Measurements from ENCODE around the gene IFI30. TPM values are rescaled to one million over a fixed set of nuclear protein-coding genes. Genes with fewer than 3 reads are reported as not detected.

Gene IFI30
- total RNA-seq, 2 experiments from 2014 or later = 24.7 to 28.1 TPM

DNA sequence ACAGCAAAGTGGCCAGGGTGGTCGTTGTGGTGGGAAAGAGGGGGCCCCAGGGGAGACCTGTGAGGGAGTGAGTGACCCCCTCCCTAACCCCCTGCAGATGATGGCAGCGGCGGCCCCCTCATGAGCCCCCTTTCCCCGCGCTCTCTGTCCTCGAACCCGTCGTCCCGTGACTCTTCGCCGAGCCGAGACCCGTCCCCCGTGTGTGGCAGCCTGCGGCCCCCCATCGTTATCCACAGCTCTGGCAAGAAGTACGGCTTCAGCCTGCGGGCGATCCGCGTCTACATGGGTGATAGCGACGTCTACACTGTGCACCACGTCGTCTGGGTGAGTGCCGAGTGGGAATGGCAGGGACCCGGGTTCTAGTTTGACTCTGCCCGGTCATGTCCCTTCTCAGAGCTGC is 28.7 kb upstream of the IFI30 start:
- Mint-ChIP-seq H3K4me1 (no peaks in the 10 kb centered on the region), H3K27me3 (no peaks in the 10 kb centered on the region), H3K36me3 (peaks cover 21% of the 10 kb centered on the region), H3K27ac (no peak overlapping the region), H3K4me3 (no peak overlapping the region), H3K9me3 (no peaks in the 10 kb centered on the region)
- no peak for DNase-seq

DNA sequence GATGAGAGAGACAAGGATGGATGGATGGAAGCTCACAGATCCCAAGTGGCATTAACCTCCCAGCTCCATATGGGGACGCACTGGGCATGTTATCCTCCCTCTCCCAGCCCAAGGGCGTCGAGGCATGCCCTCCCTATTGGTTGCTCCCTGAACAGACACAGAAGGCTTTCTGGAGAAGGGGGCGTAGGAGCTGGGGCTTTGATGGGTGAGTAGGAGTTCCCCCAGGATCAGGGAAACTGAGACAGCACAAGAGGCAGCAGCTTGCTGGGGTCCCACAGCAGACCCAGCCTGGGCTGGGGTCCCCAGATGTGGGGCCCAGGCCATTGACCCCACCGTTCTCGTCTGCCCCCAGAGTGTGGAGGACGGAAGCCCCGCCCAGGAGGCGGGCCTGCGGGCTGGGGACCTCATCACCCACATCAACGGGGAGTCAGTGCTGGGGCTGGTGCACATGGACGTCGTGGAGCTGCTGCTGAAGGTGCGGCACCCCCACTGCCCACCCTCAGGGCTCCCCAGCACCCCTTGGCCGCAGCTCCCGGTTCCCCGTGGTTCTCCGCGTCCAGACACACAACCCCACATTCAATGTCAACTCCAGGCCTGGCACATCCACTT is 28.1 kb upstream of the IFI30 start:
- H3K27me3 Mint-ChIP-seq = no peaks in the 10 kb centered on the region

DNA sequence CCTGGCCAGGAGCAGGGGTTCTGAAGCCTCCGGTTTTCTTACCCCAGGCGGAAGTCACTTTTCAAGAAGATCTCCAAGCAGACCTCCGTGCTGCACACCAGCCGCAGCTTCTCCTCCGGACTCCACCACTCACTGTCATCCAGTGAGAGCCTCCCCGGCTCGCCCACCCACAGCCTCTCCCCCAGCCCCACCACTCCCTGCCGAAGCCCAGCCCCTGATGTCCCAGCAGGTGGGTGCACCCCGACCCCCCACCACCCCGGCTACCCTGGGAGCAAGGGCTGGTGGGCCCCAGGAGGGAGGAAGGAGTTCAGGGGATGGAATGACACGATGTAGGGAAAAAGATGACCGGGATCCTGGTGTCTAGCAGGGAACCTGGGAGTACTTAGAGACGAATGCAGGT is 26.2 kb upstream of the IFI30 start:
- Mint-ChIP-seq H3K4me1 (peaks cover 7% of the 10 kb centered on the region), H3K27me3 (no peaks in the 10 kb centered on the region), H3K9me3 (no peaks in the 10 kb centered on the region), H3K36me3 (peaks cover 14% of the 10 kb centered on the region), H3K27ac (no peak overlapping the region), H3K4me3 (no peak overlapping the region)
- DNase-seq = no peak

More for the DNA sequence above, 28.1 kb upstream of the IFI30 start:
- no peak for DNase-seq
- no peak overlapping the region for H3K27ac Mint-ChIP-seq
- H3K9me3 Mint-ChIP-seq = no peaks in the 10 kb centered on the region
- no peaks in the 10 kb centered on the region for H3K4me1 Mint-ChIP-seq
- H3K4me3 Mint-ChIP-seq = no peak overlapping the region
- peaks cover 18% of the 10 kb centered on the region for H3K36me3 Mint-ChIP-seq

DNA sequence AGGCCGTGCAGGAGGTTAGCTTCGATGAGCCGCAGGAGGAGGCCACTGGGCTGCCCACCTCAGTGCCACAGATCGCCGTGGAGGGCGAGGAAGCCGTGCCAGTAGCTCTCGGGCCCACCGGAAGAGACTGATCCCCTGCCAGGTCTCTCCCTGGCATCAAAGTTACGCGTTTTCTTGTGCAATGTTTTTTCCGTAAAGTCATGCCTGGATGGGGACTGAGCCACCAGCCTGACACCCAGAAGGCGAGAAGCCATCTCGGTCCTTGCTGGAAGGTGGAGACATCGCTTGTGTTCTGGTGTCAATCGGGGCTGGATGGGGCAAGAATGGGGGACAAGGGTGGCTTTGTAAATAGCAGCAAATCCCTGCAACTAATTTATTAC is 24.0 kb upstream of the IFI30 start:
- Mint-ChIP-seq H3K9me3 (no peaks in the 10 kb centered on the region), H3K4me3 (no peak overlapping the region), H3K27me3 (no peaks in the 10 kb centered on the region), H3K27ac (no peak overlapping the region), H3K36me3 (peaks cover 11% of the 10 kb centered on the region), H3K4me1 (peaks cover 15% of the 10 kb centered on the region)
- DNase-seq = no peak

DNA sequence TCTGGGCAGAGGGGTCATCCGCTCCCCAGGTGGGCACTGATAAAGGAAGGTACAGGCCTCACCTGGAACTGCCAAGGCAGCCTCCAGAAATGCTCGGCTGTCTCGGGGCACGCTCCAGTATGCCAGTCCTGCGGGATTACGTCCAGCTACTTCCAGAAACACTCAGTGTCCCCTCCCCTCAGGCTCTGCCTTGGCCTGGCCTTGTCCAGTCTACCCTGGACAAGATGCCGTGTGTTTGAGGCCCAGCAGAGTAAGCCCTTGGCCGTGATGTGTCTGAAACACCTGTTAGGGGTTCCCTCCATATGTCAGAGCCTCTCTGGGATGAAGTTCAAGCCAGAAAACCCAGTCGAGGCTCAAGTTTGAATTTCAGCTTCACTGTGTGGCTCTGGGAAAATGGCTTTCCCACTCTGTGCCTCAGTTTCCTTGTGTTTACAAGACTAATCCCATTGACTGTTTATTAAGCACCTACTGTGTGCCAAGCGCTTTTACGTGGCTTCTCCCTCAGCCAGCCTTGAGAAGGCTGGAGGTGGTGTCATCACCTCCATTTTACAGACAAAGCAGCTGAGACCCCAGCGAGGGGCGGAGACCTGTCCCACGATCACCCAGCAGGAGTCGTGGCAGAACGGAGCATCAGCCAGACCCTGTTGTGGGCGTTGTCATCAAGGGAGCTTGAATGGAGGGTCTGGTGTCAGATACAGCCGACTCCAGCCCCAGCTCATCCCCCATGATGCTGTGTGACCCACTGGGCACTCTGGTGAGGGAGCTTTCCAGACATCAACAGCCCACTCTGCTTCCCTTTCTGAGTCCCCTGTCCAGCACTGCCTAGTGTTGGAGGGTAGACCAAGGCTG is 22.6 kb upstream of the IFI30 start:
- Mint-ChIP-seq H3K4me1 (peaks cover 16% of the 10 kb centered on the region), H3K9me3 (no peaks in the 10 kb centered on the region), H3K4me3 (peak overlapping the region; percentile 80), H3K27ac (peak overlapping the region; percentile 95), H3K27me3 (no peaks in the 10 kb centered on the region), H3K36me3 (peaks cover 9% of the 10 kb centered on the region)
- DNase-seq = no peak

DNA sequence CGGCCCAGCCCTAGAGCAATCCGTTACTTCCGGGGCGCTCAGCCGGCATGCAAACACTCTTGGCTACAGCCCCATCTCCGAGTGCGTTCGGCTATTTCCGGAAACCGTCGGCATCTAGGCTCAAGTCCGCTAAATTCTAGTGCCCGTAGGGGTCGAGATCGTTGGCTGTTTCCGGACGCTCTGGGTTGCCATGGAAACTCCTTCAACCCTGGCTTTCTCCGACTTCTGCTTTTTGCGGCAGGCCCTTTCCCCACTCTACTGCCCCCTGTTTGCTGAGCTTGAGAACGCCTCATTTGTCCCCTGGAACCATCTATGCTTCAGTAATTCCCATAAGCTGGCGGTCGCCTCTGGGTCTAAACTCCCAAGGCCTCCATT is 21.2 kb upstream of the IFI30 start:
- H3K27ac Mint-ChIP-seq = peak overlapping the region; percentile 95
- no peaks in the 10 kb centered on the region for H3K9me3 Mint-ChIP-seq
- peak; percentile 98 for DNase-seq

DNA sequence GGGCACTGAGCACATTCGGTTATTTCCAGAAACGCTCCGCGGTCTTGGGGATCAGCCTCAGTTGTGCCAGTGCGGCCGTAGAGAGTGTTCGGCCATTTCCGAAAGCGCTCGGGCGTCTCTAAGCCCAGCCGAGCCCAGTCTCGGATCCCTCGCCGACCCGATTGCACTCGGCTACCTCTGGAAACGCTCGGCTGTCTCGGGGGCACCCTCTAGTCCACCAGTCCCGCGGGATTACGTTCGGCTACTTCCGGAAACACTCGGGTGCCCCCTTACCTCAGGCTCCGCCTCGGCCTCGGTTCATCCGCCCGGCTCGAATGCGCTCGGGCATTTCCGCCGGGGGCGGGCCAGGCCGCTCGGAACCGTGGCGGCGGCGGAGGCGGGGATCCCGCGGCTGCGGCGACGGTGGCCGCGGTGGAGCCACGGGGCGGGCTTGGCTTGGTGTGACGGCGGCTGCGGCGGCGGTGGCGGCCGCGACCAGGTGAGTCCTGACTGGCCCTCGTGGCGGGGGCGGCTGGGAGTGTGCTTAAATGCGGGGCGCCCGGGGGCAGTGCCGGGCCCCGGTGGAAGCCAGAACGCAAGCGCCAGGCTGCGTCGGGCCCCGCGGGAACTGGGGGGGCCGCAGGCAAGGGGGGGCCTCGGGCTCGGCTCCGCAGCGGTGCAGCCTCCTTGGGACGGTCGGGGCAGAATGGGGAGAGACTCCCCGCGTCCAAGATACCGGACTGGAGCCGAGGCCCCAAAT is 20.6 kb upstream of the IFI30 start, which contains the start of gene PIK3R2:
TSS of gene PIK3R2 (plus strand) at position 347 of the 739 bp plus-strand sequence. CDS start 2,717 bp downstream, outside the sequence.
- Mint-ChIP-seq H3K4me1 (peaks cover 16% of the 10 kb centered on the region), H3K27ac (peak within 1 kb of the TSS; percentile 95), H3K4me3 (peak within 1 kb of the TSS; percentile 90), H3K36me3 (peaks cover 4% of the 10 kb centered on the region), H3K9me3 (no peaks in the 10 kb centered on the region), H3K27me3 (no peaks in the 10 kb centered on the region)
- peak; percentile 100 for DNase-seq

More for the DNA sequence above, 21.2 kb upstream of the IFI30 start:
- H3K36me3 Mint-ChIP-seq = peaks cover 4% of the 10 kb centered on the region
- H3K4me1 Mint-ChIP-seq = peaks cover 16% of the 10 kb centered on the region
- H3K27me3 Mint-ChIP-seq = no peaks in the 10 kb centered on the region
- peak overlapping the region; percentile 80 for H3K4me3 Mint-ChIP-seq

DNA sequence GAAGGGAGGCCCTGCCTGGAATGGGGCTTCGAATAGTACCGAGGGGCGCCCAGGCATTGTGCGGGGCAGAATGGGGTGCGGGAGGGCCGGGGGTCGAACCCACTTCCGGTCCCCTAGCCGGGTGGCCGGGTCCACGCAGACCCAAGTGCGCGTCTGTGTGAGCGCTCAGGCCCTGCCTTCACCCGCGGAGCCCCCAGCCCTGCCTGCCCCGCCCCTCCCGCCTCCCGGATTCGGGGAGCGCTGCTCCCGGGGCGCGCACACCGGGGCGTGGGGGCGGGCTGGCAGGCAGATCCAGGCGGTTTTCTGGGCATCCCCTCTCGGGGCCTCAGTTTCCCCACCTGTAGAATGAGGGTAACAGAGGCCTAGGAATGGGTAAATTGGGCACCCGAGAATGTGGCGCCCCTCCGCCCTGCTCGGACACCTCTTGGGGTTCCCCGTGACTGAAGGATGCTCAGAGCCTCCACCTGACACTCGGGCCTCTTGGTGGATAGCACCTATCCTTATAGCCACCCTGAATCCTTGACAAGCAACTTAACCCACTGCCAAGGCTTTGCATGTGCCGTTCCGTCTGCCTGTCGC is 20.0 kb upstream of the IFI30 start:
- peak; percentile 47 for DNase-seq
- Mint-ChIP-seq H3K36me3 (peaks cover 2% of the 10 kb centered on the region), H3K27ac (peak overlapping the region; percentile 77), H3K4me1 (peaks cover 16% of the 10 kb centered on the region), H3K27me3 (no peaks in the 10 kb centered on the region), H3K9me3 (no peaks in the 10 kb centered on the region), H3K4me3 (peak overlapping the region; percentile 90)

DNA sequence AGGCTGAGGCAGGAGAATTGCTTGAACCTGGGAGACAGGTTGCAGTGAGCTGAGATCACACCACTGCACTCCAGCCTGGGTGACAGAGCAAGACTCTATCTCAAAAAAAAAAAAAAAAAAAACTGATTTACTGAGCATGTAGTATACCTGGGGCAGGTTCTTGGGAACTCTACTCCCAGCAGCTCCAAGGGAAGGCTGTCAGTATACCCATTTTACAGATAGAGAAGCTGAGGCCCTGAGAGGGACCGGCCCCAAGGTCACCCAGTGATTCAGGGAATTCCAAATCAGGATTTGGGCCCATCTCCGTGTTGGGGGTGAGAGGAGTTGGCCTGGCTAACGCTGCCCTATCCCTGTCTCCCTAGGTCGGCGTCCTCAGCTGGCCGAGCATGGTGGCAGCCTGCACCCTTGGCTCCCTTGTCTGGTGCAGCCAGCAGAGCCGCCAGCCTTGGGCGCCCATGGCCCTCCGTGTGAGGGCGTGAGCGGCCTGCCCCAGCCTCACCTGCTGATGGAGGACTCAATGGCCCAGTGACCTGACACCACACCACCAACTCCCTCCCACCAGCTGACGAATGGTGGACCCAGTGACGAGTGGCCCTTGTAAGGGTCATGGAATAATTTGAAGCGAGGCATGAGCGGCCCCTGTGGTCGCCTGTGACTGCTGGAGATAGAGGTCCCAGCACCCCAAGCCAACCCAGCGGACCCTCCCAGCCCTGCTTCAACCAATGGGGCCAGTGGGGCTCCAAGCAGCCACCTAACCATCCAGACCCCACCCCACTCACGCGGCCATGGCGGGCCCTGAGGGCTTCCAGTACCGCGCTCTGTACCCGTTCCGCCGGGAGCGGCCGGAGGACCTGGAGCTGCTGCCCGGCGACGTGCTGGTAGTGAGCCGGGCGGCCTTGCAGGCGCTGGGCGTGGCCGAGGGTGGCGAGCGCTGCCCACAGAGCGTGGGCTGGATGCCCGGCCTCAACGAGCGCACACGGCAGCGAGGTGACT is 18.2 kb upstream of the IFI30 start:
- H3K4me3 Mint-ChIP-seq = peak overlapping the region; percentile 7
- H3K9me3 Mint-ChIP-seq = no peaks in the 10 kb centered on the region
- no peaks in the 10 kb centered on the region for H3K27me3 Mint-ChIP-seq
- no peak for DNase-seq
- peaks cover 6% of the 10 kb centered on the region for H3K36me3 Mint-ChIP-seq
- H3K4me1 Mint-ChIP-seq = peaks cover 19% of the 10 kb centered on the region
- no peak overlapping the region for H3K27ac Mint-ChIP-seq

DNA sequence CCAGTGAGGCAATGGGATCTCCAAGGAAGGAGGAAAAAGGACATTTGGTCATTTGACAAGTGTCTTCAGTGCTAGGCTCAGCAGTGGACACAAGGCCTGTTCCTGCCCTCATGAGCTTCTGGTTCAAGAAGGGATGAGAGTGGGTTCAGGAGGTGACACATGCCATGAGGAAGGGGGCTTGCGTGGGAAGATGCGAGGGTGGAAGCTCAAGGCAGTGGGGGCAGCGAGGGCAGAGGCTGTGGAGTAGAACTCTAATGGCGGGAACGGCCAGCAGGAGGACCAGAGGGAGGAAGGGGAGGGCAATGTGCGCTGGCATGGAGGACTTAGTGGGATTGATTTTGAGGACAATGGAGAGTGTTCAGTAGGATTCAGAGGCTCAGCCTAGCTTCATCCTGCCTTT is 17.3 kb upstream of the IFI30 start:
- Mint-ChIP-seq H3K36me3 (peaks cover 7% of the 10 kb centered on the region), H3K4me1 (peaks cover 22% of the 10 kb centered on the region), H3K27me3 (no peaks in the 10 kb centered on the region), H3K27ac (no peak overlapping the region), H3K4me3 (no peak overlapping the region), H3K9me3 (no peaks in the 10 kb centered on the region)
- DNase-seq = no peak

DNA sequence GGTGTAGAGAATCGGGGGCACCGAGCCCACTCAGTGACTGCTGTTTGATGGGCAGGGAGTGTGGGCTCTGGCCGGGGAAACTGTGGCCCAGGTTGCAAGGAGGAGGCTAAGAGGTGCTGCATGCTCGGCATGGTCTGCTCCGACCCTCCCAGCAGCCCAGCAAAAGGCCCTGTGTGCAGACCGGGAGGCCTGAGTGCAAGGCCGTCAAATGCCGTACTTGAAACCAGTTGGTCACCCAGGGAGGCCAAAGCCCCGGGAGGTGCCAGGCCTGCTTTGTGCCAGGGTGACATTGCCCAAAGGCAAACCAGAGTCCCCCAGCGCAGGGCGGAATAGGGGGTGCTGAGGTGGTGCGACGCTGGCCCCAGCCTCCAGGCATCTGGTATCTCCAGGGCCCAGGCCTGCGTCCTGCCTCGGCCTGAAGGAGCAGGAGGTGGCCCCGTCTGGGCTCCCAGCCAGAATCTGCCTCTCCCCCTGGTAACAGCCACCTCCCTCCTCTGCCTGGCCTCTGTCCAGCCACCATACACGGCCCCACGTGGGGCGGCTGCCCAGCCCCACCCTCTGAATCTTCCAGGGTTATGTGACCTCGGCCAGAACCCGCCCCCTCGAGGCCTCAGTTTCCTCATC is 16.7 kb upstream of the IFI30 start:
- Mint-ChIP-seq H3K36me3 (peaks cover 7% of the 10 kb centered on the region), H3K9me3 (no peaks in the 10 kb centered on the region), H3K4me3 (no peak overlapping the region), H3K27me3 (no peaks in the 10 kb centered on the region), H3K4me1 (peaks cover 20% of the 10 kb centered on the region), H3K27ac (no peak overlapping the region)
- no peak for DNase-seq

DNA sequence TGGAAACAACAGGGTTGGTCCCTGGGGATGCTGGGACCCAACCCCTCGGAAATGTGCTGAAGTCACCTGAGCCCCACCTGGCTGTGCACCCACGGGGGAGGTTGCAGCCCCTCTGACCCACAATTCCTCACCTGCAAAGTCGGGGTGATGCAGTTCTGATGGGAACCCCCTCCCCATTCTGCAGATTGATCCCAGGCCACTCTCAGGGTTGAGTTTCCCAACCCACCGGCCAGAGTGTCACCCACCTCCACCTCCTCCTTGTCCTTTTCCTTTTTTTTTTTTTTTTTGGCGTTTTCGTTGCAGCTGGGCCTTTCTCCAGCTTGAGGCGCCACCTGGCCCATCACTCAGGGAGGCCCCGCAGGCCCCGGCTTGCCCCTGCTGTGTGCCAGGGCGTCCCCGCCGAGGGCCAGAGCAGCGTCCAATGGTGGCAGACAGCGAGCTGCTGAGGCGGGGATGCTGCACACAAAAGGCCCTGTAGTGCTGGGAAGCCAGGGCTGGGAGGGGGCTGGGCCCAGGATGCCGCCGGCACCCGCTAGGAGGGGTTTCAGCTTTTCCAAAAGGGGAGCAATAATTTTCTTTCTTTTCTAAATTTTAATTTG is 16.0 kb upstream of the IFI30 start:
- Mint-ChIP-seq H3K4me3 (no peak overlapping the region), H3K27ac (no peak overlapping the region), H3K4me1 (peaks cover 18% of the 10 kb centered on the region), H3K9me3 (no peaks in the 10 kb centered on the region), H3K27me3 (no peaks in the 10 kb centered on the region), H3K36me3 (peaks cover 7% of the 10 kb centered on the region)
- no peak for DNase-seq

DNA sequence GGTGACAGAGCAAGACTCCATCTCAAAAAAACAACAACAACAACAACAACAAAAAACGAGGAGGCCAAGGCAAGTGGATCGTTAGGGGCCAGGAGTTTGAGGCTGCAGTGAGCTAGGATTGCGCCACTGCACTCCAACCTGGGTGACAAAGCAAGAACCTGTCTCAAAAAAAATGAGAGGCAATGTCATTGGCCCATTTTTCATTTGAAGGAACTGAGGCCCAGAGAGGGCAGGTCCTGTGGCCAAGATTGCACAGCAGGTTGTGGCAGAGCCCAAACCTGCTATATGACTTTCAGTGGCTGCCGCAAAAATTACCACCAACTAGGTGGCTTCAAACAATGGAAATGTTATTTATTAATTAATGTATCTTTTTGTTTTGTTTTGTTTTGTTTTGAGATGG is 15.1 kb upstream of the IFI30 start:
- H3K36me3 Mint-ChIP-seq = peaks cover 10% of the 10 kb centered on the region
- no peak overlapping the region for H3K27ac Mint-ChIP-seq
- H3K9me3 Mint-ChIP-seq = no peaks in the 10 kb centered on the region
- no peak for DNase-seq
- H3K4me3 Mint-ChIP-seq = no peak overlapping the region
- peaks cover 18% of the 10 kb centered on the region for H3K4me1 Mint-ChIP-seq
- no peaks in the 10 kb centered on the region for H3K27me3 Mint-ChIP-seq
